Measurements from ENCODE around the gene C2CD2.

C2CD2 gene

DNA sequence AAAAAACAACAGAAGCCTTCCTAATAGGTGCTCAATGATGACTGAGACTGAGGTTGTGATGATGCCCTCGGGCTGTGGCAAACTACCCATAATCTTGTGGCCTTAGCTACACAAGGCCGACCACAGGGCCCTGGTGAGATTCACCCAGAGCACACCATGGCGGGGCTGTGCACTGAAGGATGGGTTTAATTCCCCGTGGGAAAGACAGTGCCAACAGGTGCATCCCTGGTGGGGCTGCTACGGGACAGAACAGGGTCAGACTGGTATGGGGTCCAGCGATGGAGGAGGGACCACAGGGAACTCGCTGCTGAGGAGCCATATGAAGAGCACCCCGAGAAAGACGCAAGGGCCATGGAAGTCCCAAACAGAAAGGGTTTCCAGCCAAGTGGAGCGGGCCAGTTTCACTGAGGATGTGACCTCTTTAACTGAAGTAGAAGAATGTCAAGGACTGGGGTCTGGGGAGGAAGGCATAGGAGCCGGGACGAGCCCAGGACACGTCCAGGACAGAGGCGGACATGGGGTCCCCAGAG, 96.0 kb downstream of the C2CD2 start:
- DNase-seq (ENCODE audit: low read depth in 1 of 2, low spot score in 1 of 2): no peak
- no peak for TF ChIP-seq GABPA (IDR thresholded peaks at IDR 0.05; ENCODE audit: low read depth)
- TF ChIP-seq, protein P1, sequence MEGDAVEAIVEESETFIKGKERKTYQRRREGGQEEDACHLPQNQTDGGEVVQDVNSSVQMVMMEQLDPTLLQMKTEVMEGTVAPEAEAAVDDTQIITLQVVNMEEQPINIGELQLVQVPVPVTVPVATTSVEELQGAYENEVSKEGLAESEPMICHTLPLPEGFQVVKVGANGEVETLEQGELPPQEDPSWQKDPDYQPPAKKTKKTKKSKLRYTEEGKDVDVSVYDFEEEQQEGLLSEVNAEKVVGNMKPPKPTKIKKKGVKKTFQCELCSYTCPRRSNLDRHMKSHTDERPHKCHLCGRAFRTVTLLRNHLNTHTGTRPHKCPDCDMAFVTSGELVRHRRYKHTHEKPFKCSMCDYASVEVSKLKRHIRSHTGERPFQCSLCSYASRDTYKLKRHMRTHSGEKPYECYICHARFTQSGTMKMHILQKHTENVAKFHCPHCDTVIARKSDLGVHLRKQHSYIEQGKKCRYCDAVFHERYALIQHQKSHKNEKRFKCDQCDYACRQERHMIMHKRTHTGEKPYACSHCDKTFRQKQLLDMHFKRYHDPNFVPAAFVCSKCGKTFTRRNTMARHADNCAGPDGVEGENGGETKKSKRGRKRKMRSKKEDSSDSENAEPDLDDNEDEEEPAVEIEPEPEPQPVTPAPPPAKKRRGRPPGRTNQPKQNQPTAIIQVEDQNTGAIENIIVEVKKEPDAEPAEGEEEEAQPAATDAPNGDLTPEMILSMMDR (IDR thresholded peaks at IDR 0.05; ENCODE audit: insufficient read depth, low read length): no peak
- no peak for TF ChIP-seq SPI1 (IDR thresholded peaks at IDR 0.05; ENCODE audit: borderline replicate concordance, low read depth)
- TF ChIP-seq POLR2AphosphoS5 (IDR thresholded peaks at IDR 0.05; ENCODE audit: low read depth): no peak
- TF ChIP-seq, protein P2, sequence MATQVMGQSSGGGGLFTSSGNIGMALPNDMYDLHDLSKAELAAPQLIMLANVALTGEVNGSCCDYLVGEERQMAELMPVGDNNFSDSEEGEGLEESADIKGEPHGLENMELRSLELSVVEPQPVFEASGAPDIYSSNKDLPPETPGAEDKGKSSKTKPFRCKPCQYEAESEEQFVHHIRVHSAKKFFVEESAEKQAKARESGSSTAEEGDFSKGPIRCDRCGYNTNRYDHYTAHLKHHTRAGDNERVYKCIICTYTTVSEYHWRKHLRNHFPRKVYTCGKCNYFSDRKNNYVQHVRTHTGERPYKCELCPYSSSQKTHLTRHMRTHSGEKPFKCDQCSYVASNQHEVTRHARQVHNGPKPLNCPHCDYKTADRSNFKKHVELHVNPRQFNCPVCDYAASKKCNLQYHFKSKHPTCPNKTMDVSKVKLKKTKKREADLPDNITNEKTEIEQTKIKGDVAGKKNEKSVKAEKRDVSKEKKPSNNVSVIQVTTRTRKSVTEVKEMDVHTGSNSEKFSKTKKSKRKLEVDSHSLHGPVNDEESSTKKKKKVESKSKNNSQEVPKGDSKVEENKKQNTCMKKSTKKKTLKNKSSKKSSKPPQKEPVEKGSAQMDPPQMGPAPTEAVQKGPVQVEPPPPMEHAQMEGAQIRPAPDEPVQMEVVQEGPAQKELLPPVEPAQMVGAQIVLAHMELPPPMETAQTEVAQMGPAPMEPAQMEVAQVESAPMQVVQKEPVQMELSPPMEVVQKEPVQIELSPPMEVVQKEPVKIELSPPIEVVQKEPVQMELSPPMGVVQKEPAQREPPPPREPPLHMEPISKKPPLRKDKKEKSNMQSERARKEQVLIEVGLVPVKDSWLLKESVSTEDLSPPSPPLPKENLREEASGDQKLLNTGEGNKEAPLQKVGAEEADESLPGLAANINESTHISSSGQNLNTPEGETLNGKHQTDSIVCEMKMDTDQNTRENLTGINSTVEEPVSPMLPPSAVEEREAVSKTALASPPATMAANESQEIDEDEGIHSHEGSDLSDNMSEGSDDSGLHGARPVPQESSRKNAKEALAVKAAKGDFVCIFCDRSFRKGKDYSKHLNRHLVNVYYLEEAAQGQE (IDR thresholded peaks at IDR 0.05; ENCODE audit: insufficient replicate concordance, low read depth): no peak
- H3K27ac ChIP-seq (replicated peaks): no peak overlapping the region
- no peaks in the 10 kb centered on the region for H3K27me3 ChIP-seq (ENCODE audit: insufficient read depth, poor library complexity, severe bottlenecking)
- H3K4me3 ChIP-seq (replicated peaks; ENCODE audit: insufficient read depth, low read length): no peak overlapping the region

DNA sequence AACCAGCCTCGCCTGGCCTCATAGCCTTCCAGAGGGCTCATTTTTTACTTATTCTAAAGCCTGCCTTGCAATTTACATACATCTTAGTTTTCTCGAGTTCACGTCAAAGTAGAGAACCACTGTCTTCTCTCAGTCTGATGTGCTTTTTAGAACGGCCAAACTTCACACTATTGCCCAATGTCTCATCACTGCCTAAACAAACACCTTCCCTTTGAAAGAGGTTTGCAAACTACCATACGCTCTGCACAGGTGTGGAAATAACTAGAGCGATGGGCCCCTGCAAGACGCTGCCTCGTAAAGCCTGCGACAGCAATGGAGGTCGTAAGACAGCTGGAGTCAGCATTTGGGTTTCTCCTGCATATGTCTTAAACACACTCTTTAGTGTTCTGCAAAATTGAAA, 97.2 kb downstream of the C2CD2 start:
- Histone ChIP-seq H3K4me3 (replicated peaks; ENCODE audit: insufficient read depth, low read length) (no peak overlapping the region), H3K27me3 (ENCODE audit: insufficient read depth, poor library complexity, severe bottlenecking) (no peaks in the 10 kb centered on the region), H3K27ac (replicated peaks) (no peak overlapping the region)
- TF ChIP-seq SPI1 (IDR thresholded peaks at IDR 0.05; ENCODE audit: borderline replicate concordance, low read depth) (no peak), GABPA (IDR thresholded peaks at IDR 0.05; ENCODE audit: low read depth) (no peak), POLR2AphosphoS5 (IDR thresholded peaks at IDR 0.05; ENCODE audit: low read depth) (no peak)
- TF ChIP-seq, protein P2 (IDR thresholded peaks at IDR 0.05; ENCODE audit: insufficient replicate concordance, low read depth): no peak
- TF ChIP-seq, protein P1 (IDR thresholded peaks at IDR 0.05; ENCODE audit: insufficient read depth, low read length): no peak
- DNase-seq (ENCODE audit: low read depth in 1 of 2, low spot score in 1 of 2): no peak

DNA sequence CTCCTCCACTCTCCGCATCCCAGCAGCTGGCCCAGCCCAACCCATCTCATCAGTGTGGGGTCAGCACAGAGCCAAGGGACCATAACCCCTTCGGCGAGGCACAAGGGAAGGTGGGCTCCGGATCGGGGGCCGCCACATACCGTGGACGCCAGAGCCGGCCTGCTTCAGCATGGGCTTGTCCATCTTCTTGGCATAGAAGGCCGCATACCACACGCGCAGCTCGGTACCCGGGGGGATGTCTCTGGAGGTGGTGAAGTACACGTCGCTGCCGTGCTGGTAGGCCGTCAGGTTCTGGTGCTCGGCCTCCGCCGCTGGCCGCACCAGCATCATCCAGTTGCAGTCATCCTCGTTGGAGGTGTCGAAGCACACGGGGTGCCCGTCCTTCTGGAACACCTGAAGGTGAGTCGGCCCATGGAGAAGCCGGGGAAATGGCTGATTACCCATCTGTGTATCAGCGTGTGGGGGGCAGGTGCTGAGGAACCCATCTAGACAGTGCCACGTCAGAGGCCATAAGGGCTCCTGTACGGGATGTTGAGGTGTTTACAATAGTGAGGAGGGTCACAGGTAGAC, 99.3 kb downstream of the C2CD2 start:
- Histone ChIP-seq H3K4me3 (replicated peaks; ENCODE audit: insufficient read depth, low read length) (no peak overlapping the region), H3K27me3 (ENCODE audit: insufficient read depth, poor library complexity, severe bottlenecking) (no peaks in the 10 kb centered on the region), H3K27ac (replicated peaks) (no peak overlapping the region)
- no peak for TF ChIP-seq SPI1 (IDR thresholded peaks at IDR 0.05; ENCODE audit: borderline replicate concordance, low read depth)
- no peak for TF ChIP-seq POLR2AphosphoS5 (IDR thresholded peaks at IDR 0.05; ENCODE audit: low read depth)
- no peak for TF ChIP-seq GABPA (IDR thresholded peaks at IDR 0.05; ENCODE audit: low read depth)
- TF ChIP-seq, protein P1 (IDR thresholded peaks at IDR 0.05; ENCODE audit: insufficient read depth, low read length): no peak
- TF ChIP-seq, protein P2 (IDR thresholded peaks at IDR 0.05; ENCODE audit: insufficient replicate concordance, low read depth): no peak
- no peak for DNase-seq (ENCODE audit: low read depth in 1 of 2, low spot score in 1 of 2)
